Endothelial cell of umbilical vein (primary cell): ENCODE data around the gene BNC2. TPM values are rescaled to one million over a fixed set of nuclear protein-coding genes. Genes with fewer than 3 reads are reported as not detected.

Experiments used
- BruUV-seq: library from RNA; stranded (reverse); fragments of 400-500 nt; replicated peaks from 2 replicates; lab custom pipeline; 2021; lab: Mats Ljungman, UMichigan
- CTCF ChIA-PET: fragments of 300-600, 350-600 bp; sonication (Branson Sonifier 250); formaldehyde crosslinking; loops from one replicate; lab custom pipeline; 2021; ENCODE audit warnings: antibody characterized with exemption, inconsistent platforms; lab: Charles Lee
- POLR2A ChIA-PET: fragments of 300-600, 350-600 bp; sonication (Branson Sonifier 250); formaldehyde crosslinking; loops from one replicate; lab custom pipeline; 2021; ENCODE audit warnings: antibody characterized with exemption, inconsistent platforms; lab: Charles Lee
- DNase-seq: peaks from one replicate; pipeline ENCODE4 v3.0.0-alpha.2; 2011; ENCODE audit warnings: low read depth, low spot score
- FAIRE-seq: peaks from 2 replicates; lab custom pipeline; 2011; peaks lifted over from hg19 to GRCh38; lab: Jason Lieb, UNC
- H2AFZ ChIP-seq: 2 replicates; pipeline ENCODE4 v1.6.0; 2012; ENCODE audit warnings: low read depth, low read length, control low read depth, inconsistent platforms
- H3K27ac ChIP-seq: 2 replicates; pipeline ENCODE4 v1.5.1; 2011; ENCODE audit warnings: low read depth, mild to moderate bottlenecking, control low read depth, low read length, moderate library complexity; ENCODE audit not compliant: insufficient read depth
- H3K27me3 ChIP-seq, 2 experiments: 2 replicates each; pipeline versions ENCODE4 v1.6.0 to v1.6.1; 2011; ENCODE audit warnings: low read length in 2 of 2, mixed read lengths in 1 of 2; ENCODE audit not compliant: control insufficient read depth in 2 of 2, insufficient read depth in 2 of 2
- H3K36me3 ChIP-seq, 2 experiments: 2 replicates in 1 of 2; 3 replicates in 1 of 2; pipeline ENCODE4 v1.5.1; 2011; ENCODE audit warnings: low read length in 2 of 2, mild to moderate bottlenecking in 1 of 2, moderate library complexity in 1 of 2; ENCODE audit not compliant: control insufficient read depth in 2 of 2, insufficient read depth in 2 of 2; ENCODE audit errors: extremely low read depth in 1 of 2
- H3K4me1 ChIP-seq: 3 replicates; pipeline ENCODE4 v1.5.1; 2011; ENCODE audit warnings: mild to moderate bottlenecking, low read length; ENCODE audit not compliant: control insufficient read depth, insufficient read depth; ENCODE audit errors: extremely low read depth
- H3K4me2 ChIP-seq: 2 replicates; pipeline ENCODE4 v1.6.1; 2011; ENCODE audit warnings: low read length, control low read depth, mixed read lengths; ENCODE audit not compliant: insufficient read depth
- H3K4me3 ChIP-seq, 3 experiments: fragments of 200-600 bp in 1 of 3; sonication (generic), shearing (Covaris generic) in 1 of 3; replicated peaks in 1 of 3; 2 replicates each; pipeline ENCODE4 v1.5.1; 2011 to 2016; ENCODE audit warnings: control low read depth in 3 of 3, low read length in 3 of 3, mild to moderate bottlenecking in 2 of 3, inconsistent platforms in 1 of 3, low read depth in 1 of 3, moderate library complexity in 1 of 3; ENCODE audit not compliant: insufficient read depth in 1 of 3
- H3K79me2 ChIP-seq: 2 replicates; pipeline ENCODE4 v1.6.0; 2012; ENCODE audit warnings: low read length, inconsistent platforms; ENCODE audit not compliant: control insufficient read depth, insufficient read depth
- H3K9ac ChIP-seq: replicated peaks from 2 replicates; pipeline ENCODE3; 2011; ENCODE audit warnings: low read length, control low read depth; ENCODE audit not compliant: insufficient read depth; ENCODE audit errors: extremely low read depth
- H3K9me1 ChIP-seq: replicated peaks from 3 replicates; pipeline ENCODE4 v1.6.0; 2011; ENCODE audit warnings: mild to moderate bottlenecking, low read length; ENCODE audit not compliant: control insufficient read depth, insufficient read depth; ENCODE audit errors: extremely low read depth
- H3K9me3 ChIP-seq: replicated peaks from 2 replicates; pipeline ENCODE4 v1.5.1; 2012; ENCODE audit warnings: low read length, inconsistent platforms; ENCODE audit not compliant: control insufficient read depth, insufficient read depth
- H4K20me1 ChIP-seq: replicated peaks from 2 replicates; pipeline ENCODE3; 2011; ENCODE audit warnings: mild to moderate bottlenecking, low read length; ENCODE audit not compliant: control insufficient read depth, insufficient read depth; ENCODE audit errors: extremely low read depth
- CTCF ChIP-seq, 2 donors: IDR thresholded peaks; 1 replicate in 1 of 2; 2 replicates in 1 of 2; pipeline ENCODE4 v1.5.1; 2011; ENCODE audit warnings: low read length in 2 of 2, mild to moderate bottlenecking in 2 of 2, moderate library complexity in 2 of 2, control low read depth in 1 of 2, inconsistent platforms in 1 of 2, low read depth in 1 of 2; ENCODE audit not compliant: insufficient read depth in 1 of 2; ENCODE audit errors: extremely low read depth in 1 of 2
- EZH2 ChIP-seq: IDR thresholded peaks from 2 replicates; pipeline ENCODE4 v1.6.1; 2012; ENCODE audit warnings: borderline replicate concordance, low read depth, mild to moderate bottlenecking, moderate library complexity, low read length, inconsistent platforms; ENCODE audit not compliant: severe bottlenecking
- FOS ChIP-seq: IDR thresholded peaks from 2 replicates; pipeline ENCODE4 v1.6.1; 2011; ENCODE audit warnings: mild to moderate bottlenecking, low read length, moderate library complexity, borderline replicate concordance; ENCODE audit not compliant: insufficient read depth
- JUN ChIP-seq: IDR thresholded peaks from 2 replicates; pipeline ENCODE4 v1.6.1; 2011; ENCODE audit warnings: borderline replicate concordance, low read depth; ENCODE audit not compliant: insufficient read length, insufficient read depth
- MAX ChIP-seq: IDR thresholded peaks from 2 replicates; pipeline ENCODE4 v1.6.1; 2011; ENCODE audit not compliant: insufficient read depth, insufficient read length
- MYC ChIP-seq: IDR thresholded peaks from one replicate; pipeline ENCODE4 v1.6.1; 2011; ENCODE audit warnings: mild to moderate bottlenecking, low read depth, low read length
- dilution Hi-C: fragments of 300-500 bp; cut with MboI; formaldehyde crosslinking; loops from one replicate; pipeline ENCODE4 v1.15.0; 2019; ENCODE audit warnings: low sequenced_read_pairs; ENCODE audit not compliant: extremely low pct_ligation_motif_present
- intact Hi-C: fragments of 100-400 bp; cut with micrococcal nuclease; formaldehyde crosslinking; loops from one replicate; pipeline ENCODE4 v1.10.0; 2022
- polyA plus RNA-seq, 4 experiments: library from polyadenylated mRNA; depleted of rRNA in 3 of 4; stranded (reverse) in 3 of 4; unstranded in 1 of 4; fragments of >200 nt; gene quantifications; 2 replicates each; pipeline versions ENCODE4 v1.2.1 to v1.2.3, GENCODE V29; 2011 to 2012; ENCODE audit warnings: missing spikeins in 1 of 4
- total RNA-seq: library from RNA; stranded (reverse); gene quantifications from 2 replicates; pipeline ENCODE4 v1.2.3, GENCODE V29; 2021

BNC2 gene
- total and polyA plus RNA-seq, 2 donors (not counting 3 experiments of a cell fraction or from before 2014, with no cell fraction given) = 12.1 to 34.3 TPM

GRCh38 chr9:16773617-16774016 lies 96.9 kb downstream of the BNC2 start:
- H3K27me3 ChIP-seq = no peaks in the 10 kb centered on the region
- H3K4me2 ChIP-seq = no peak overlapping the region
- intact Hi-C loops (no loop called here), dilution Hi-C loops (no loop called here)
- no peaks in the 10 kb centered on the region for H3K4me1 ChIP-seq
- H3K9me3 ChIP-seq = no peaks in the 10 kb centered on the region
- POLR2A ChIA-PET = no interaction called here
- no peaks in the 10 kb centered on the region for H3K79me2 ChIP-seq
- H3K9me1 ChIP-seq = no peaks in the 10 kb centered on the region
- no peak overlapping the region for H3K27ac ChIP-seq
- FAIRE-seq = no peak
- no TSS peak for BruUV-seq
- H3K9ac ChIP-seq = no peak overlapping the region
- H2AFZ ChIP-seq = no peak overlapping the region
- H3K36me3 ChIP-seq = no peaks in the 10 kb centered on the region
- H3K4me3 ChIP-seq = no peak overlapping the region
- no peaks in the 10 kb centered on the region for H4K20me1 ChIP-seq
- TF ChIP-seq FOS (no peak), MAX (no peak), MYC (no peak), EZH2 (no peak), CTCF (IDR thresholded peaks at IDR 0.05; ENCODE audit: extremely low read depth in 1 of 2, insufficient read depth in 1 of 2, low read depth in 1 of 2, low read length in 2 of 2) (no peak), JUN (no peak)
- CTCF ChIA-PET = no interaction called here
- DNase-seq = no peak
